Activated T-cell treated with anti-CD3 and anti-CD28 coated beads, Interleukin-2, amount 50 U/mL, for 48 hours (primary cell): ENCODE data around the gene GSTM2.
"Not testable (repeated sequence)": the region's sequence is repeated elsewhere in the genome, so short reads cannot be mapped to it uniquely, and the experiment has no call there.

ENCODE experiments used
- DNase-seq, 2 experiments: peaks; one replicate each; pipeline ENCODE4 v3.0.0-alpha.2; 2020

Gene GSTM2

DNA sequence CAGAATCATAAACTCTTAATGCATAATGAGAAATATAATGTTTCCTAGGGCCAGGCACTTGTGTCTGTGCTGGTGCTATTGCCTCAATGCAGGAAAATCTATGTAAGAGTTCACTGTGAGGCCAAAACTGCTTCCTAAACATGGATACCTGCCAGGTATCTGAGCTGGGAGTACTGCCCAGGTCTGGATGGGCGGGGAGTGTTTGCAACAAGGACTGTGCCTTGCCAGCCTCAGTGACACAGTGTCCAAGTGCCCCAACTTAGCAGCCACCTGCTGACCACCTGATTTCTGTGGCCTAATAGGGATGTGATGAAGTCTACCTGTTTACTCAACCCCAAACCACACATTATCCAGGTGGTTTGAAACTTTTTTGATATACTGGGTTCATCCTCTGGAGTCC, 17.5 kb downstream of the GSTM2 start:
- not testable (repeated sequence) for DNase-seq

DNA sequence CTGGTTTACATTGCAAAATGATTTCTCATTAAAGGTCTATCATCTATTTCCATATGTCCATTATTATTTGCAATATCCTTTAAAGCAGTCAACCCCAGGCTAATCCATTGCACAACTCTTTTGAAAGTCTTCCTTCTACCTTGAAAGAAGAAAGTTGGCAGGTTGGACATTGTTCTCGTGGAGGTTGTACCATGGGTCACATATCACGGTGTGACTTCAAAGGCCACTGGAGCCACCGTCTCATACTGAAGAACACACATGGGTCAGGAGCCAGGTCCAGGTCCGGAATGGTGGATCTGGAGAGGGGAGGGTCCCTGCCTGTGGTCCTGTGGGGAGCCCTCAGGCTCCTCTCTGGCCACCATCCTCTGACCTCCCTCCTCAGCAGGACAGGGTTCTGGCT, 18.0 kb downstream of the GSTM2 start:
- DNase-seq: not testable (repeated sequence)

DNA sequence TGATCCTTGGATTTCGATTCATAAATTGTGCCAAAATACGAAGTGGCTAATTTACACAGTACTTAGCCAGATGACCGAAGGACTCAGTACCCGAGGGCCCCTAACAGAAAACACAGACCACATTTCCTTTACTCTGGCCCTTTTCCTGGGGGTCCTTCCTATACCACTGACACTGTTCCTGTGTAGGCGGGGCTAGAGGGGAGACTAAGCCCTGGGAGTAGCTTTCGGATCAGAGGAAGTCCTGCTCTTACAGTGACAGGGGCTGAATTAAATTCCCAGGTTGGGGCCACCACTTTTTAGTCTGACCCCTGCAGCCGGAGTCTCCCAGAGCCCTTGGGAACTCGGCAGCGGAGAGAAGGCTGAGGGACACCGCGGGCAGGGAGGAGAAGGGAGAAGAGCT, 19.3 kb downstream of the GSTM2 start:
- DNase-seq: not testable (repeated sequence)

DNA sequence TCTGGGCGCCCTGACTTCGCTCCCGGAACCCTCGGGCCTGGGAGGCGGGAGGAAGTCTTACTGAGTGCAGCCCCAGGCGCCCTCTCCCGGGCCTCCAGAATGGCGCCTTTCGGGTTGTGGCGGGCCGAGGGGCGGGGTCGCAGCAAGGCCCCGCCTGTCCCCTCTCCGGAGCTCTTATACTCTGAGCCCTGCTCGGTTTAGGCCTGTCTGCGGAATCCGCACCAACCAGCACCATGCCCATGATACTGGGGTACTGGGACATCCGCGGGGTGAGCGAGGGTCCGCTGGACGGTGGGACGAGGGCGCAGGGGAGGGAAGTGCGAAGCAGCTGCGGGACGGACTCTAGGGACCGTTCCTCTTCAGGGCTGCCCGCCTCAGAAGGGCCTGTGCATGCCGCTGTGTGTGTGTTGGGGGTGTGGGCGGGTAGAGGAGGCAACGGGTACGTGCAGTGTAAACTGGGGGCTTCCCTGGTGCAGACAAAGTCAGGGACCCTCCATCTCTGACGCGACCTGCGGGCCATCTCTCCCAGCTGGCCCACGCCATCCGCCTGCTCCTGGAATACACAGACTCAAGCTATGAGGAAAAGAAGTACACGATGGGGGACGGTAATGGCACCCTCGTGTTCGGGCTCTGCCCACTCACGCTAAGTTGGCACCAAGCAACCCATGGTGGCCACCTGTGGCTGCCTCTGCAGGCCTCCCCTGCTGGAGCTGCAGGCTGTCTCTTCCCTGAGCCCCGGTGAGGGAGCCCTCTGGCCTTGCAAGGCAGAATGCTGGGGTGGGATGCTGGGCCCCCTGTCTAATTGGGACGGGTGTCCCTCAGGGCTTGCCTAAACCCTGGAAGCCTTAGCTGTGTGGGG, 20.0 kb downstream of the GSTM2 start, which contains the start of gene GSTM1:
Gene GSTM1, plus strand, starts transcription at position 177 of the 859 bp plus-strand sequence. Its CDS starts 57 bp downstream, at position 234.
- peak; percentile 91 to 93 for DNase-seq

DNA sequence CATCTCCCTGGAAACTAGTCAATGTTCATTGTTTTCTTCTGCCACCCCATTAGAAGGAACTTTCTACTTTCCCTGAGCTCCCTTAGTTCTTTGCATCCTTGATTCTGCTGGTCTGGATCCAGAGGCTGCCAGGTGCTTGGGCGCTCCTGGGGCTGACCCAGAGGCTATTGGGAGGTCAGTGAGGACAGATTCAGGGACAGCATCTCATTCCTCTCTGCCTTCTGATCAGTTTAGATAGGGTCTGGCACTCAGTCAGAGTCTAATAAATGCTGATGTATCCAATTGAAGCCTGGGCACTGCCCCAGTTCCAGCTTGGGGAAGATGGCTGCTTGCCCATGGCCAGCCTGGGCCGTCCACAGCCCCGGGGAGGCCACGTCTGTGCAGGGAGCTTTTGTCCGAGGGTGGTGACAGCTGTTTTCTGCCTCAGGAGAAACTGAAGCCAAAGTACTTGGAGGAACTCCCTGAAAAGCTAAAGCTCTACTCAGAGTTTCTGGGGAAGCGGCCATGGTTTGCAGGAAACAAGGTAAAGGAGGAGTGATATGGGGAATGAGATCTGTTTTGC, 22.1 kb downstream of the GSTM2 start:
- no peak for DNase-seq

DNA sequence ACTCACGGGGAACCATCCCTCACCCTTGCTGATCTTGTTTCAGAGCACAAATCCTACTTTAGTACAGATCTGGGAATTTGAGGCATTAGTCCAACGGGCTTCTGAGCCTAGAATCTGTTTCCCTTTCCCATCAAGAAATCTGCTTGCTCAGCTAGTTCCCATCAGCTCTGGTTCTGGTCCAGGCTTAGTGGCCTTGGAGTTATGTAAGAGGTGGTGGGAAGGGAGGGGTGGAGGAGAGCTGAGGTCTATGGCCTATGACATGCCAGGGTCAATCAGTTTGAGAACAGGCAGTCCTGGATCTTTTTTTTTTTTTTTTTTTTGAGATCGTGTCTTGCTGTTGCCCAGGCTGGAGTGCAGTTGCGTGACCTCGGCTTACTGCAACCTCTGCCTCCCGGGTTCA, 23.9 kb downstream of the GSTM2 start:
- DNase-seq: no peak

DNA sequence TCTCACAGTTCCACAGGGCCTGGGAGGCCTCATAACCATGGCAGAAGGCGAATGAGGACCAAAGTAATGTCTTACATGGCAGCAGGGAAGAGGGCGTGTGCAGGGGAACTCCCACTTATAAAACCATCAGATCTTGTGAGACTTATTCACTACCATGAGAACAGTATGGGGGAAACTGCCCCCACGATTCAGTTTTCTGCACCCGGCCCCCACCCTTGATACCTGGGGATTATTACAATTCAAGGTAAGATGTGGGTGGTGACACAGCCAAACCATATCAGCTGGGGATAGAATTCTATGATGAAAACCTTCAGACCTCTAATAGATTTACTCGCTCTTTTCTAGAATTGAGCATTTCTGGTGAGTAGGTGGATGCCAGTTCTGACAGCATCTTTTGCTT, 26.5 kb downstream of the GSTM2 start:
- DNase-seq: not testable (repeated sequence)

DNA sequence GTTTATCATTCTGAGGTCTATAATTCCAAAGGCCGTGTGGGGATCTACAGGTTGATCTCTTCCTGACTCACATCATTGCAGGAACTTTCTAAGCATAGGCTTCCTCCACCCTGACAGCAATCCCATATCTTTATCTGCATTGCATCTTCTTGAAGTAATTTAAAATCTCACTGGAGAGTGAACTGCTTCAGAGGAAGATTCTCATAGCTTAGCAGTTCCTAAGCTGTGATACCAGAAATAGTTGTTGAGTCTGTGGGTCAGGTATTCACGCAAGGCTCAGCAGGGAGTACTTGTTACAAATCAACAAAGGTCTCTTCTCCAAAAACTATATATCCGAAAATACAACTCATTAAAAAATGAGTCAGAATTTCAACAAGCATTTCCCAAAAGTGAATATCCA, 27.3 kb downstream of the GSTM2 start:
- not testable (repeated sequence) for DNase-seq

DNA sequence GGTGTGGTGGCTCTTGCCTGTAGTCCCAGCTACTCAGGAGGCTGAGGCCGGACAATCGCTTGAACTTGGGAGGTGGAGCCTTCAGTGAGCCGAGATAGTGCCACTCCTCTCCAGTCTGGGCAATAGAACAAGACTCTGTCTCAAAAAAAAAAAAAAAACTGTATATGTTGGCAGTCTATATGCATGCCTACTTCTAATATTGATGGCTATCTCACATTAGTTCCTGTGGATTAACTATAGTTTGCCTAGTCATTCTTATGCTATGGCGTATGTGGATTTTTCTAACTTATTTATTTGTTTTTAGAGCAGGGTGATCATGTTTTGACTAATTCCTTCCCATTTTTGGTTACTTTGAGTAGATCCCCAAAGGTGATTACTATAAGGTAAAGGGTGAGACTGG, 29.2 kb downstream of the GSTM2 start:
- DNase-seq: no peak

DNA sequence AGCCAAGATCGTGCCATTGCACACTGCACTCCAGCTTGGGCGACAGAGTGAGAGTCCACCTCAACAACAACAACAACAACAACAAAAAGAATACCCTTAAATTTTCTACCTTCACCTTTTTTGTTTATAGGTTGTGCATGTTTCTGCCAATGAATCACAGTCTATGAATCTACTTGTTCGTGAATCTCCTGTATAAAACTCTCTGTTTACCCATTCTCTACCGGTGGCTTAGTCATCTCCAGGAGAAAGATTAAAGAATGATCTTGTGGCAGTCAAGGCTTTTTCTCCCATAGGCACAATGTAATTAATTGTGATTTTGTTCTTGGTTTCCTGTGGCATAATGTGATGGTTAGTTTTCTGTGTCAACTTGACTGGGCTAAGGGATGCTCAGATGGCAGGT, 30.0 kb downstream of the GSTM2 start:
- DNase-seq: not testable (repeated sequence)

DNA sequence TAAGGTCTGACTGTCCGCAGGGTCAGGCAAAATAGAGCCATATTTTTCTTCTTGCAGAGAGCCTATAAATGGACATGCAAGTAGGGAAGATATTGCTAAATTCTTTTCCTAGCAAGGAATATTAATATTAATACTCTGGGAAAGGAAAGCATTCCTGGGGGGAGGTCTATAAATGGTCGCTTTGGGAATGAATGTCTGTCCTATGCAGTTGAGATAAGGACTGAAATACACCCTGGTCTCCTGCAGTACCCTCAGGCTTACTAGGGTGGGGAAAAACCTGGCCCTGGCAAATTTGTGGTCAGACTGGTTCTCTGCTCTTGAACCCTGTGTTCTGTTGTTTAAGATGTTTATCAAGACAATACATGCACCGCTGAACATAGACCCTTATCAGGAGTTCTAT, 35.1 kb downstream of the GSTM2 start:
- not testable (repeated sequence) for DNase-seq

DNA sequence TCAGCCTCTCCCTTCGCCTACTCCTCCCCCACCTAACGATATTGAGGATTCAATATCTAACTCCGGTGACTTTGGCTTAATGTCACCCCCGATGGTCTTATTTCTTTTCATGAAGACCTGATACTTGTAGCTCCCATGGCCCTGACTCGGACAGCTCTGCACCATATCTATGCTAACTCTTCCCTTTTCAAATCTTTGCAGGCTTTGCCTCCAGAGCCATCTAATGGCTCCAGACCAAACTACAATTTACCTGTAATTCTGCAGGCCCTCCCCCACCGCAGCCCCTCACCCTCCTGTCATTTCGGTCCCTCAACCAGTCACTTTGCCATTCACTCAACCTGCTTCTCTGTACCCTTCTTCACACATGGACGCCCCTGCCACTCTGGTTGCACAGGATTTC, 36.3 kb downstream of the GSTM2 start:
- DNase-seq: no peak

DNA sequence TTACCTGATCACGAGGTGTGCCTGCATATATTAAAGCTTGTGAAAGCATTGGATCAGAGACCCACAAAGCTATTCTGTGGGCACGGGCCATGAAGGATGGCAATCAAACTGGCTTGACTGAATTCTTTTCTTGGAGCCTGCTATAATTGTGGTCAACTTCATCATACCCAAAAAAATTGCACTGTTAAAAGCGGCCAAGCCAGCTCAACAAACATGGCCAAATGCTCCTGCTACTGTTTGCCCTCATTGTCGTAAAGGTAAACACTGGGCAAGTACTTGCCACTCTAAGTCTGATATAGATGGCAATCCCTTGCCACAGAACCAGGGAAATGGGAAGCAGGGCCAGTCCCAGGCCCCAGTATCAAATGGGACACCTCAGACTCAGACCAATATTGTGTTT, 37.6 kb downstream of the GSTM2 start:
- no peak for DNase-seq

DNA sequence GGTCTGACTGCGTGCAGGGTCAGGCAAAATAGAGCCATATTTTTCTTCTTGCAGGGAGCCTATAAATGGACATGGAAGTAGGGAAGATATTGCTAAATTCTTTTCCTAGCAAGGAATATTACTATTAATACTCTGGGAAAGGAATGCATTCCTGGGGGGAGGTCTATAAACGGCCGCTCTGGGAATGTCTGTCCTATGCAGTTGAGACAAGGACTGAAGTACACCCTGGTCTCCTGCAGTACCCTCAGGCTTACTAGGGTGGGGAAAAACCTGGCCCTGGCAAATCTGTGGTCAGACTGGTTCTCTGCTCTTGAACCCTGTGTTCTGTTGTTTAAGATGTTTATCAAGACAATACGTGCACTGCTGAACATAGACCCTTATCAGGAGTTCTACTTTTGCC, 41.1 kb downstream of the GSTM2 start:
- not testable (repeated sequence) for DNase-seq

DNA sequence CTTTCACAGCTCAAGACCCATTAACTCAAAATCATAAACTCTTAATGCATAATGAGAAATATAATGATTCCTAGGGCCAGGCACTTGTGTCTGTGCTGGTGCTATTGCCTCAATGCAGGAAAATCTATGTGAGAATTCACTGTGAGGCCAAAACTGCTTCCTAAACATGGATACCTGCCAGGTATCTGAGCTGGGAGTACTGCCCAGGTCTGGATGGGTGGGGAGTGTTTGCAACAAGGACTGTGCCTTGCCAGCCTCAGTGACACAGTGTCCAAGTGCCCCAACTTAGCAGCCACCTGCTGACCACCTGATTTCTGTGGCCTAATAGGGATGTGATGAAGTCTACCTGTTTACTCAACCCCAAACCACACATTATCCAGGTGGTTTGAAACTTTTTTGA, 42.0 kb downstream of the GSTM2 start:
- DNase-seq: not testable (repeated sequence)

DNA sequence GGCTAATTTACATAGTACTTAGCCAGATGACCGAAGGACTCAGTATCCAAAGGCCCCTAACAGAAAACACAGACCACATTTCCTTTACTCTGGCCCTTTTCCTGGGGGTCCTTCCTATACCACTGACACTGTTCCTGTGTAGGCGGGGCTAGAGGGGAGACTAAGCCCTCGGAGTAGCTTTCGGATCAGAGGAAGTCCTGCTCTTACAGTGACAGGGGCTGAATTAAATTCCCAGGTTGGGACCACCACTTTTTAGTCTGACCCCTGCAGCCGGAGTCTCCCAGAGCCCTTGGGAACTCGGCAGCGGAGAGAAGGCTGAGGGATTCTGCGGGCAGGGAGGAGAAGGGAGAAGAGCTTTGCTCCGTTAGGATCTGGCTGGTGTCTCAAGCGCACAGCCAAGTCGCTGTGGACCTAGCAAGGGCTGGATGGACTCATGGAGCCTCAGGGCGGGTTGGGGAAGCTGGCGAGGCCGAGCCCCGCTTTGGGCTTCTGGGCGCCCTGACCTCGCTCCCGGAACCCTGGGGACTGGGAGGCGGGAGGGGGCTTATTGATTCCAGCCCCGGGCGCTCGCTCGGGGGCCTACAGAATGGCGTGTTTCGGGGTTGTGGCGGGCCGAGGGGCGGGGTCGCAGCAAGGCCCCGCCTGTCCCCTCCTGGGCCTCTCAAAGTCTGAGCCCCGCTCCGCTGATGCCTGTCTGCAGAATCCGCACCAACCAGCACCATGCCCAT, 43.9 kb downstream of the GSTM2 start, which contains the start of gene GSTM5:
Gene GSTM5, plus strand, starts transcription at position 659 of the 728 bp plus-strand sequence. Its CDS starts 62 bp downstream, at position 721.
- peak in 1 of 2 experiments; percentile 27 for DNase-seq

DNA sequence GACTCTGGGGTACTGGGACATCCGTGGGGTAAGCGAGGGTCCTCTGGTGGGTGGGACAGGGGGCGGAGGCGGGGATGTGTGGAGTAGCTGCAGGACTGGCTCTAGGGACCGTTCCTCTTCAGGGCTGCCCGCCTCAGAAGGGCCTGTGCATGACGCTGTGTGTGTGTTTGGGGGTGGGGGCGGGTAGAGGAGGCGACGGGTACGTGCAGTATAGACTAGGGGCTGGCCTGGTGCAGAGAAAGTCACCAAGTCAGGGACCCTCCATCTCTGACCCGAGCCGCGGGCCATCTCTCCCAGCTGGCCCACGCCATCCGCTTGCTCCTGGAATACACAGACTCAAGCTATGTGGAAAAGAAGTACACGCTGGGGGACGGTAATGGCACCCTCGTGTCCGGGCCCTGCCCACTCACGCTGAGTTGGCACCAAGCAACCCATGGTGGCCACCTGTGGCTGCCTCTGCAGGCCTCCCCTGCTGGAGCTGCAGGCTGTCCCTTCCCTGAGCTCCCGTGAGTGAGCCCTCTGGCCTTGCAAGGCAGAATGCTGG, 44.5 kb downstream of the GSTM2 start:
- no peak for DNase-seq

DNA sequence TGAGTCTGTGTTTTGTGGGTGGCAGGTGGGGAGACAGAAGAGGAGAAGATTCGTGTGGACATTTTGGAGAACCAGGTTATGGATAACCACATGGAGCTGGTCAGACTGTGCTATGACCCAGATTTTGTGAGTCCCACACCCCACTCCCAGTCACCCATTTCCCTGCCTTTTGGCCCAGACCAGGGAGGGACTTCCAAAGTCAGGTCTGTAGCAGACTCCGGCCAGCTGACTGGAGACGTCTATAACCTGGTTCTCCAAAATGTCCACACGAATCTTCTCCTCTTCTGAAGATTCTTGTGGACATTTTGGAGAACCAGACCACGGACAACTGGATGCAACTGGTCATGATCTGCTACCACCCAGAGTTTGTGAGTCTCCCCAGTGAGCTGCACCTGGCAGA, 45.8 kb downstream of the GSTM2 start:
- no peak for DNase-seq

DNA sequence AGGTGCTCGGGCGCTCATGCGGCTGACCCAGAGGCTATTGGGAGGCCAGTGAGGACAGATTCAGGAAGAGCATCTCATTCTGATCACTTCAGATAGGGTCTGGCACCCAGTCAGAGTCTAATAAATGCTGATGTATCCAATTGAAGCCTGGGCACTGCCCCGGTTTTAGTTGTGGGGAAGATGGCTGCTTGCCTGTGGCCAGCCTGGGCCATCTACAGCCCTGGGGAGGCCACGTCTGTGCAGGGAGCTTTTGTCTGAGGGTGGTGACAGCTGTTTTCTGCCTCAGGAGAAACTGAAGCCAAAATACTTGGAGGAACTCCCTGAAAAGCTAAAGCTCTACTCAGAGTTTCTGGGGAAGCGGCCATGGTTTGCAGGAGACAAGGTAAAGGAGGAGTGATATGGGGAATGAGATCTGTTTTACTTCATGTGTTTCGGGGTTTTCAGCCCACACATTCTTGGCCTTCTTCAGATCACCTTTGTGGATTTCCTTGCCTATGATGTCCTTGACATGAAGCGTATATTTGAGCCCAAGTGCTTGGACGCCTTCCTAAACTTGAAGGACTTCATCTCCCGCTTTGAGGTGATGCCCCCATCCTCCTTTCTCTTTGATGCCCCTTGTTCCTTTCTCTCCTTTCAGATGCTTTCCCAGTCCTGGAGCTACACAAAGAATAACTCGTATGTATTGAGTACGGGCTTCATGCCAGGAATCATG, 47.0 kb downstream of the GSTM2 start:
- DNase-seq: no peak

DNA sequence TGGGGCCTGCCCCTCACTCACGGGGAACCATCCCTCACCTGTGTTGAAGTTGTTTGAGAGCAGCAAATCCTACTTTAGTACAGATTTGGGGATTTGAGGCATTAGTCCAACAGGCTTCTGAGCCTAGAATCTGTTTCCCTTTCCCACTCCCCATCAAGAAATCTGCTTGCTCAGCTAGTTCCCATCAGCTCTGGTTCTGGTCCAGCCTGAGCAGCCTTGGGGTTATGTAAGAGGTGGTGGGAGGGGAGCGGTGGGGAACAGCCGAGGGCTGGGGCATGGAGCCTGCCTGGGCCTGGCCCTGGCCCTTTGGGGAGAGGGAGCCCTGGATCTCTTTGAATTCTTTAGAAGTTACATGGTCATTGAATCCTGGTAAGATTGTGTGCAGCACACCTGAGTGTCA, 48.3 kb downstream of the GSTM2 start:
- no peak for DNase-seq

DNA sequence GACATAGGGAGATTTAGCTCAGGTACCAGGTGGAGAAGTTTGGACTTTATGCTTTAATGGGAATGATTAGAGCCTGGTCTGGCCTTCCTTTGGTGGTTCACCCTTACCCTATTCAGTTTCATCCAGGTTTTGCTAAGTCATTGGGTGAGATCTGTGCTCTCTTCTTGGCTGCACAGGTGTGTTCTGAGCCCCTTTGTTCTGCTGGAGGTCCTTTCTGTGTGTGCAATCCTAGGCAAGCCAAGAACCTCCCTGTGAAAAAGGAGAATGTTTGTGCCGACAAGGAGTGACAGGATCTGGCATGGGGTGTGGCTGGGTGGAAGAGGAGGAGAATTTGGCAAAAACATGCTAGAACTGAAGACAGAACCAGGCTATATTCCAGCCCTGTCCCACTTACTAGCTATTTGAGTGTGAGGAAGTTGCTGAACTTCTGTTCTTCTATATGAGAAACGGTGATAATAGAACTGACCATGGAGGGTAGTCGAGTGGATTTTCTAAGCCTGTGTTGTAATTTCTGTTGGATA, 48.8 kb downstream of the GSTM2 start:
- DNase-seq: no peak

DNA sequence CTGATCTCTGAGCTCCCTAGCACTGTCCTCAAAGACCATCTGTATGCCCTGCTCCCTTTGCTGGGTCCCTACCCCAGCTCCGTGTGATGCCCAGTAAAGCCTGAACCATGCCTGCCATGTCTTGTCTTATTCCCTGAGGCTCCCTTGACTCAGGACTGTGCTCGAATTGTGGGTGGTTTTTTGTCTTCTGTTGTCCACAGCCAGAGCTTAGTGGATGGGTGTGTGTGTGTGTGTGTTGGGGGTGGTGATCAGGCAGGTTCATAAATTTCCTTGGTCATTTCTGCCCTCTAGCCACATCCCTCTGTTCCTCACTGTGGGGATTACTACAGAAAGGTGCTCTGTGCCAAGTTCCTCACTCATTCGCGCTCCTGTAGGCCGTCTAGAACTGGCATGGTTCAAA, 49.9 kb downstream of the GSTM2 start:
- no peak for DNase-seq
